Measurements from ENCODE around the gene TNP2.

The TNP2 gene

GRCh38 chr16:11265124-11265523, 4.0 kb downstream of the TNP2 start:
- Histone ChIP-seq H3K36me3 (ENCODE audit: insufficient read depth, low read length) (no peaks in the 10 kb centered on the region), H3K9ac (ENCODE audit: low read length) (no peak overlapping the region), H3K4me1 (ENCODE audit: insufficient read depth, low read length, severe bottlenecking) (peaks cover 7% of the 10 kb centered on the region), H3K79me2 (ENCODE audit: insufficient read depth, low read length) (no peaks in the 10 kb centered on the region), H3K4me3 (ENCODE audit: low read depth, low read length, poor library complexity, severe bottlenecking) (no peak overlapping the region), H3F3A (ENCODE audit: insufficient read depth, low read length) (no peaks in the 10 kb centered on the region), H3K4me2 (ENCODE audit: low read length) (no peak overlapping the region), H4K20me1 (ENCODE audit: insufficient read depth, low read length) (no peaks in the 10 kb centered on the region), H3K9me3 (ENCODE audit: low read length) (no peaks in the 10 kb centered on the region), H2AFZ (ENCODE audit: low read length) (no peak overlapping the region), H3K9me2 (ENCODE audit: low read depth, low read length) (no peaks in the 10 kb centered on the region), H3K27ac (ENCODE audit: low read depth, low read length, poor library complexity, severe bottlenecking) (no peak overlapping the region), H3K27me3 (ENCODE audit: insufficient read depth, low read length) (no peaks in the 10 kb centered on the region)
- TF ChIP-seq EZH2 (IDR thresholded peaks at IDR 0.05; ENCODE audit: borderline replicate concordance, low read length) (no peak), CTCF (IDR thresholded peaks at IDR 0.05; ENCODE audit: low read length) (no peak)

GRCh38 chr16:11264155-11264832, 4.8 kb downstream of the TNP2 start:
- Histone ChIP-seq H3K4me1 (ENCODE audit: insufficient read depth, low read length, severe bottlenecking) (peaks cover 7% of the 10 kb centered on the region), H3F3A (ENCODE audit: insufficient read depth, low read length) (no peaks in the 10 kb centered on the region), H3K9ac (ENCODE audit: low read length) (no peak overlapping the region), H4K20me1 (ENCODE audit: insufficient read depth, low read length) (no peaks in the 10 kb centered on the region), H3K4me3 (ENCODE audit: low read depth, low read length, poor library complexity, severe bottlenecking) (no peak overlapping the region), H3K27me3 (ENCODE audit: insufficient read depth, low read length) (no peaks in the 10 kb centered on the region), H3K9me2 (ENCODE audit: low read depth, low read length) (no peaks in the 10 kb centered on the region), H3K4me2 (ENCODE audit: low read length) (no peak overlapping the region), H3K79me2 (ENCODE audit: insufficient read depth, low read length) (no peaks in the 10 kb centered on the region), H3K36me3 (ENCODE audit: insufficient read depth, low read length) (no peaks in the 10 kb centered on the region), H2AFZ (ENCODE audit: low read length) (no peak overlapping the region), H3K9me3 (ENCODE audit: low read length) (no peaks in the 10 kb centered on the region), H3K27ac (ENCODE audit: low read depth, low read length, poor library complexity, severe bottlenecking) (no peak overlapping the region)
- TF ChIP-seq CTCF (IDR thresholded peaks at IDR 0.05; ENCODE audit: low read length) (no peak), EZH2 (IDR thresholded peaks at IDR 0.05; ENCODE audit: borderline replicate concordance, low read length) (no peak)

GRCh38 chr16:11263737-11264136, 5.4 kb downstream of the TNP2 start:
- no peaks in the 10 kb centered on the region for H3K27me3 ChIP-seq (ENCODE audit: insufficient read depth, low read length)
- H3K9me2 ChIP-seq (ENCODE audit: low read depth, low read length): no peaks in the 10 kb centered on the region
- H3K4me3 ChIP-seq (ENCODE audit: low read depth, low read length, poor library complexity, severe bottlenecking): no peak overlapping the region
- H2AFZ ChIP-seq (ENCODE audit: low read length): no peak overlapping the region
- H3K4me2 ChIP-seq (ENCODE audit: low read length): no peak overlapping the region
- H4K20me1 ChIP-seq (ENCODE audit: insufficient read depth, low read length): no peaks in the 10 kb centered on the region
- H3K27ac ChIP-seq (ENCODE audit: low read depth, low read length, poor library complexity, severe bottlenecking): no peak overlapping the region
- no peaks in the 10 kb centered on the region for H3K79me2 ChIP-seq (ENCODE audit: insufficient read depth, low read length)
- H3K9ac ChIP-seq (ENCODE audit: low read length): no peak overlapping the region
- no peaks in the 10 kb centered on the region for H3K9me3 ChIP-seq (ENCODE audit: low read length)
- peaks cover 11% of the 10 kb centered on the region for H3K4me1 ChIP-seq (ENCODE audit: insufficient read depth, low read length, severe bottlenecking)
- H3K36me3 ChIP-seq (ENCODE audit: insufficient read depth, low read length): no peaks in the 10 kb centered on the region
- H3F3A ChIP-seq (ENCODE audit: insufficient read depth, low read length): no peaks in the 10 kb centered on the region
- TF ChIP-seq EZH2 (IDR thresholded peaks at IDR 0.05; ENCODE audit: borderline replicate concordance, low read length): no peak
- no peak for TF ChIP-seq CTCF (IDR thresholded peaks at IDR 0.05; ENCODE audit: low read length)
